Memory B cell (primary cell): ENCODE measurements around the gene WSCD2.

Source experiments
- ATAC-seq: fragments of 150-1000 bp; cut with Tn5 transposase; 2 replicates; pipeline ENCODE4 v1.10.0; 2021; ENCODE audit warnings: low read depth, mild to moderate bottlenecking, moderate library complexity
- DNase-seq, 2 donors: peaks; one replicate each; pipeline ENCODE4 v3.0.0; 2022; ENCODE audit warnings: low spot score in 2 of 2
- H3K27ac Mint-ChIP-seq: one replicate; pipeline ENCODE4 v1.8.0; 2022; ENCODE audit warnings: mild to moderate bottlenecking, moderate library complexity, mixed read lengths
- H3K27me3 Mint-ChIP-seq: one replicate; pipeline ENCODE4 v1.8.0; 2022; ENCODE audit warnings: mixed read lengths
- H3K36me3 Mint-ChIP-seq: one replicate; pipeline ENCODE4 v1.8.0; 2022; ENCODE audit warnings: mild to moderate bottlenecking, mixed read lengths
- H3K4me1 Mint-ChIP-seq: one replicate; pipeline ENCODE4 v1.8.0; 2022; ENCODE audit warnings: mixed read lengths
- H3K4me3 Mint-ChIP-seq: one replicate; pipeline ENCODE4 v1.8.0; 2022; ENCODE audit warnings: mild to moderate bottlenecking, moderate library complexity, mixed read lengths
- H3K9me3 Mint-ChIP-seq: one replicate; pipeline ENCODE4 v1.8.0; 2022; ENCODE audit warnings: mixed read lengths

The WSCD2 gene

DNA sequence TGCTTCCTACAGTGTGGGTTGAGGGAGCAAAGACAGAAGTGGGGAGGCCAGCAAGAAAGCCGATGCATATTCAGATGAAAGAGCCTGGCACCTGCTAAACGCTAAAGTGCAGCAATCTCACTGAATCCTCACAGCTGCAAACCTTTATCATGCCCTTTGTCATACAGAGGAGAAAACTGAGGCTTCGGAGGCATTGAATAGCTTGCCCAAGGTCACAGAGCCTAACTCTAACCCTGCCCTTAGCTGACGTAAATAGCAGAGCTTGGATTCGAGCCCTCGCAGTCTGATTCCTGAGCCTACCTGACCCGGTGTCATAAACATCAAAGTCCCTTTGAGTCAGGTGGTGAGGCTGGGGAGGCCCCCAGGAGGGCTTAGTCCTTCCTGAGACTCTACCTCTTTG, 155.1 kb downstream of the WSCD2 start:
- Mint-ChIP-seq H3K27me3 (peaks cover 20% of the 10 kb centered on the region), H3K9me3 (peaks cover 2% of the 10 kb centered on the region), H3K4me1 (peaks cover 9% of the 10 kb centered on the region), H3K4me3 (no peak overlapping the region), H3K36me3 (no peaks in the 10 kb centered on the region), H3K27ac (no peak overlapping the region)
- ATAC-seq (no peak), DNase-seq (no peak)

- Mint-ChIP-seq H3K27me3 (peaks cover 20% of the 10 kb centered on the region), H3K4me3 (no peak overlapping the region), H3K36me3 (no peaks in the 10 kb centered on the region), H3K27ac (no peak overlapping the region), H3K9me3 (peaks cover 2% of the 10 kb centered on the region), H3K4me1 (peaks cover 7% of the 10 kb centered on the region)
- no peak for ATAC-seq
- DNase-seq, result no peak
These were observed 155.9 kb downstream of the WSCD2 start for GRCh38 chr12:108285016-108285415.

DNA sequence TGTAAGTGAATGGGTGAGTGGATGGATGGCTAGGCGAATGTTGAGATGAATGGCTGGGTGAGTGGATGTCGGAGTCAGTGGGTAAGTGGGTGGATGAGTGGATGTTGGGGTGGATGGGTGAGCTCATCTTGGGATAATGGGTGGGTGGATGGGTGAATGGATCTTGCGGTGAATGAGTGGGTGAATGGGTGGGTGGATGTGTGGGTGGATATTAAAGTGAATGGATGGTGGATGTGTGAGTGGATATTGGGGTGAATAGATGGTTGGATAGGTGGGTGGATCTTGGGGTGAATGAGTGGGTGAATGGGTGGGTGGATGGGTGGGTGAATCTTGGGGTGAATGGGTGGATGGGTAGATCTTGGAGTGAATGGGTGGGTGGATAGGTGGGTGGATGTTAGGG, 158.1 kb downstream of the WSCD2 start:
- Mint-ChIP-seq H3K27ac (no peak overlapping the region), H3K9me3 (peaks cover 2% of the 10 kb centered on the region), H3K4me3 (no peak overlapping the region), H3K36me3 (no peaks in the 10 kb centered on the region), H3K4me1 (peaks cover 6% of the 10 kb centered on the region), H3K27me3 (peaks cover 24% of the 10 kb centered on the region)
- ATAC-seq, result no peak
- no peak for DNase-seq

GRCh38 chr12:108289350-108290161, 160.5 kb downstream of the WSCD2 start:
- peaks cover 2% of the 10 kb centered on the region for H3K9me3 Mint-ChIP-seq
- no peak overlapping the region for H3K4me3 Mint-ChIP-seq
- peaks cover 6% of the 10 kb centered on the region for H3K4me1 Mint-ChIP-seq
- no peak overlapping the region for H3K27ac Mint-ChIP-seq
- peaks cover 25% of the 10 kb centered on the region for H3K27me3 Mint-ChIP-seq
- no peaks in the 10 kb centered on the region for H3K36me3 Mint-ChIP-seq
- ATAC-seq, result no peak
- DNase-seq, result no peak

- Mint-ChIP-seq H3K4me3 (no peak overlapping the region), H3K27ac (no peak overlapping the region)
- no peak for DNase-seq
These were observed 166.6 kb downstream of the WSCD2 start for GRCh38 chr12:108295641-108296040.

DNA sequence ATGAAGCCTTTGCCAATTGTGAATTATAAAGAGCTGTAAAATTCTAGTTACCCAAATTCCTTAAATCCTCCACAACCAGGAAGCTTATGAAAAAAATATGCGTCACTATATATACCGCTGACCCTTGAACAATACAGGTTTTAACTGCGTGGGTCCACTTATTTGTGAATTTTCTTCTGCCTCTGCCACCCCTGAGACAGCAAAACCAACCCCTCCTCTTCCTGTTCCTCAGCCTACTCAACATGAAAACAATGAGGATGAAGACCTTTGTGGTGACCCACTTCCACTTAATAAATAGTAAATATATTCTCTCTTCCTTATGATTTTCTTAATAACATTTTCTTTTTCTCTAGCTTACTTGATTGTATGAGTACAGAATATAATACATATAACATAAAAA, 167.9 kb downstream of the WSCD2 start:
- H3K4me3 Mint-ChIP-seq, result no peak overlapping the region
- peaks cover 14% of the 10 kb centered on the region for H3K27me3 Mint-ChIP-seq
- H3K36me3 Mint-ChIP-seq, result no peaks in the 10 kb centered on the region
- ATAC-seq, result no peak
- H3K9me3 Mint-ChIP-seq, result peaks cover 2% of the 10 kb centered on the region
- DNase-seq, result no peak
- H3K27ac Mint-ChIP-seq, result no peak overlapping the region
- peaks cover 2% of the 10 kb centered on the region for H3K4me1 Mint-ChIP-seq

More at GRCh38 chr12:108295641-108296040, 166.6 kb downstream of the WSCD2 start:
- H3K27me3 Mint-ChIP-seq, result peaks cover 12% of the 10 kb centered on the region
- no peak for ATAC-seq
- peaks cover 2% of the 10 kb centered on the region for H3K4me1 Mint-ChIP-seq
- no peaks in the 10 kb centered on the region for H3K36me3 Mint-ChIP-seq
- H3K9me3 Mint-ChIP-seq, result peaks cover 2% of the 10 kb centered on the region

- H3K9me3 Mint-ChIP-seq, result peaks cover 2% of the 10 kb centered on the region
- peaks cover 2% of the 10 kb centered on the region for H3K4me1 Mint-ChIP-seq
- no peak overlapping the region for H3K27ac Mint-ChIP-seq
- DNase-seq, result no peak
- H3K4me3 Mint-ChIP-seq, result no peak overlapping the region
- ATAC-seq, result no peak
- no peaks in the 10 kb centered on the region for H3K36me3 Mint-ChIP-seq
- H3K27me3 Mint-ChIP-seq, result peaks cover 11% of the 10 kb centered on the region
These were observed 168.3 kb downstream of the WSCD2 start for GRCh38 chr12:108297424-108297823.

DNA sequence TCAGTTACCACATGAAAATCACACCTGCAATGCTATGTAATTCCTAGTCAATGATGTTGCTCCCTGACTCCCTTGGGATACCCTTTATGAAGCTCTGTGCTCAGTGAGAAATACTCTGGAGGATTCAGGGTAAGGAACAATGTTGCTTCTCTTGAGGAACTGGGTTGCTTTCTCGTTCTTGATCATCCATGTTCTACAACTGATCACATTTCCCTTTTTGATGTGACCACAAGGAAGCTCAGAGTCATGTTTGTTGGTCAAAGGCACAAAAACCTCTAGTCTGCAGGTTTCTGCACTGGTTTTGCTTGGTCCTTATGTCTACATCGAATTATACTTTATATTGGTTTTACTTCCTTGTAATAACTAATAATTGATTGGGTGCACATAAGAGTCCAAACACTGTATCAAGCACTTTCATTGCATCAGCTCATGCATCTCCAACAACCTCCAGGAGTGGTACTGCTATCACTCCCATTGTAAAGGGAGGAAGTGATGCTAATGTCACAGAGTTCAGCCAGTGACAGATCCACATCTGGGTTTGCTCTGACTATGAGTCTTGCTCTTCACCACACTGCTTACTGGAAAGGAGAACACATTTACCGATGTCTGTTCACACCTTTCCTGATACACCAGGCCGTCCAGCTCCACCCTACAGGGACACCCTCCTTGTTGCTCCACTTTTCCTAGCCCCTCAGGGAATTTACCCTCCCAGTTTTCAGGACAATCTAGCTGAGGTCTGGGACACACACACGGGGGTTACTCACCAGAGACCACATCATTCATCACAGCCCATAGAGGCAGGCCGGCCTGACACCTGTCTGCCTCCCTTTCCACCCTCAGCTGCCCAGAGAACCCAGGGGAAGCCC, 169.0 kb downstream of the WSCD2 start:
- ATAC-seq (no peak), DNase-seq (no peak)
- Mint-ChIP-seq H3K36me3 (no peaks in the 10 kb centered on the region), H3K27me3 (peaks cover 10% of the 10 kb centered on the region), H3K4me3 (no peak overlapping the region), H3K9me3 (peaks cover 2% of the 10 kb centered on the region), H3K27ac (no peak overlapping the region), H3K4me1 (peaks cover 2% of the 10 kb centered on the region)

GRCh38 chr12:108298761-108299275, 169.7 kb downstream of the WSCD2 start:
- Mint-ChIP-seq H3K9me3 (peaks cover 2% of the 10 kb centered on the region), H3K27ac (no peak overlapping the region), H3K4me3 (no peak overlapping the region), H3K4me1 (peaks cover 2% of the 10 kb centered on the region), H3K36me3 (no peaks in the 10 kb centered on the region), H3K27me3 (peaks cover 10% of the 10 kb centered on the region)
- no peak for DNase-seq
- no peak for ATAC-seq

DNA sequence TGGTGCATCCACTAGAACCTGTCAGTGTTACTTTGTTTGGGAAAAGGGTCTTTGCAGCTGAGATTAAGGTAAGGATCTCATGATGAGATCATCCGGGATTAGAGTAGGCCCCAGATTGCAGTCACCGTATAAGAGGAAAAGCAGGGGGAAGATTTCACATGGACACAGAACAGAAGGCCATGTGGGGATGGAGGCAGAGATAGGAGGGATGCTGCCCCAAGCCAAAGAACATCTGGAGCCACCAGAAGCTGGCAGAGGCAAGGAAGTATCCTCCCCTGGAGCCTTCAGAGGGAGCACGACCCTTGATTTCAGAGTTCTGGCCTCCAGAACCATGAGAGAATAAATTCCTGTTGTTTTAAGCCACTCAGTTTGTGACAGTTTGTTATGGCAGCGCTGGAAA, 170.4 kb downstream of the WSCD2 start:
- Mint-ChIP-seq H3K27me3 (peaks cover 13% of the 10 kb centered on the region), H3K4me1 (peaks cover 2% of the 10 kb centered on the region), H3K4me3 (no peak overlapping the region), H3K36me3 (no peaks in the 10 kb centered on the region), H3K27ac (no peak overlapping the region), H3K9me3 (peaks cover 2% of the 10 kb centered on the region)
- no peak for DNase-seq
- no peak for ATAC-seq
